Activated T-helper 1 cell treated with anti-CD3 and anti-CD28 coated beads, Interleukin-12 subunit alpha, Interleukin-12 subunit beta, Interleukin-2, Interleukin-4 antibody, amounts not matched to agents 30 ng/mL and 10 ng/mL and 1 ng/mL, durations not matched to agents 14 hours and 24 hours and 36 hours (primary cell): ENCODE results near the gene SMKR1. TPM values are rescaled to one million over a fixed set of nuclear protein-coding genes. Genes with fewer than 3 reads are reported as not detected.
A peak's percentile ranks its signal among the peaks of the same experiment; 100 is the strongest.

Source experiments
- DNase-seq: peaks from one replicate; pipeline ENCODE4 v3.0.0; 2021; ENCODE audit warnings: low spot score
- H3K27ac Mint-ChIP-seq: one replicate; pipeline ENCODE4 v1.8.0; 2021; ENCODE audit warnings: mild to moderate bottlenecking, mixed read lengths
- H3K27me3 Mint-ChIP-seq: one replicate; pipeline ENCODE4 v1.8.0; 2022; ENCODE audit warnings: mild to moderate bottlenecking, moderate library complexity, mixed read lengths; ENCODE audit not compliant: insufficient read depth
- H3K36me3 Mint-ChIP-seq: one replicate; pipeline ENCODE4 v1.8.0; 2021; ENCODE audit warnings: low read depth, mixed read lengths
- H3K4me1 Mint-ChIP-seq: one replicate; pipeline ENCODE4 v1.8.0; 2021; ENCODE audit warnings: low read depth, mixed read lengths
- H3K4me3 Mint-ChIP-seq: one replicate; pipeline ENCODE4 v1.8.0; 2021; ENCODE audit warnings: mild to moderate bottlenecking, moderate library complexity, mixed read lengths
- H3K9me3 Mint-ChIP-seq: one replicate; pipeline ENCODE4 v1.8.0; 2021; ENCODE audit warnings: mixed read lengths
- intact Hi-C: fragments of 100-400 bp; cut with micrococcal nuclease; formaldehyde crosslinking; loops from one replicate; pipeline ENCODE4 v1.15.1; 2024
- total RNA-seq: library from RNA; stranded (reverse); gene quantifications from 2 replicates; pipeline ENCODE4 v1.2.3, GENCODE V29; 2022

SMKR1 gene
- 4.8 and 5.7 TPM in 2 replicates for total RNA-seq

DNA sequence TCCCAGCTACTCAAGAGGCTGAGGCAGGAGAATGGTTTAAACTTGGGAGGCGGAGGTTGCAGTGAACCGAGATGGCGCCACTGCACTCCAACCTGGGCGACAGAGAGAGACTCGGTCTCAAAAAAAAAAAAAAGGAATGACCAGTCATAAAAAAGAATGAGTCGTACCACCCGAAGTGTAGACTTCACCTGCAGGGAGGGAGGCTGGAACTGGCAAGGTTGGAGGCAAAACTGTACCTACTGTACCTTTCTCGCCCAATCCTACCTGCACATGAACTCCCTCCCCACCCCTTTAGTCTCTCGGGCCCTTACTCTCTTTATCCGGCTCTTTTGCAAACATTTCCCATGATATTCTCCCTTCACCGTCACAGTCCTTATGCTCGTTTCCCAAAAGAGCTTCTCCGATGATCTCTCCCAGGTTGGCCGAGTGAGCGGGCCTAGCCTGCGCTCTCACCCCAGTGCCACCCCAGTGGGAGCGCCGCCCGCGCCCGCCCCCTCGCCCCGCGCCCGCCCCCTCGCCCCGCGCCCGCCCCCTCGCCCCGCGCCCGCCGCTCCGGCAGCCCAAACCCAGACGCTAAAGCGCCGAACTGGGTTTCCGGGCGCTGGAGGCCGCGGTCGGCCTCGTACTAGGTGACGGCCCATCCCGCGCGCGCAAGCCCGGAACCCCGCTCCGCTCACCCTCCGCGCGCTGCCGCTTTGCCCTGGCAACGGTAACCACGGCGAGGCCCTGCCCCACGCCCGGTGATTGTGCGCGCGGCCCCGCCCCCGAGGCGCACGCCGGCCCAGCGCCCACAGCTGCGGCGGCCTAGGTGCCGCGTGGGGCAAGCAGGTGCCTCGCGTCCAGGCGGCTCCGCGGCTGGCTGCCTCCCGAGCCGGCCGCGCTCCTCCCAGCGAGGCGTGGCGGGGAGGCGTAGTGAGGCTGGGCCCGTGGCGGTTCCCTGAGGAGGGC lies at the start of gene SMKR1:
TSS of gene SMKR1 (plus strand) at position 772 of the 948 bp plus-strand sequence. CDS start 294 bp downstream, outside the sequence.
- H3K9me3 Mint-ChIP-seq = no peaks in the 10 kb centered on the region
- H3K27me3 Mint-ChIP-seq = peaks cover 16% of the 10 kb centered on the region
- DNase-seq = peak; percentile 90
- H3K27ac Mint-ChIP-seq = peak within 1 kb of the TSS; percentile 86
- no peaks in the 10 kb centered on the region for H3K36me3 Mint-ChIP-seq
- peaks cover 19% of the 10 kb centered on the region for H3K4me1 Mint-ChIP-seq
- H3K4me3 Mint-ChIP-seq = peak within 1 kb of the TSS; percentile 82
- intact Hi-C loops = loop anchor here (1.0 to 5.0 kb wide), 8 partner anchors 8 to 1165 kb away; partner anchors contain the start of genes COPG2, NRF1 and STRIP2

DNA sequence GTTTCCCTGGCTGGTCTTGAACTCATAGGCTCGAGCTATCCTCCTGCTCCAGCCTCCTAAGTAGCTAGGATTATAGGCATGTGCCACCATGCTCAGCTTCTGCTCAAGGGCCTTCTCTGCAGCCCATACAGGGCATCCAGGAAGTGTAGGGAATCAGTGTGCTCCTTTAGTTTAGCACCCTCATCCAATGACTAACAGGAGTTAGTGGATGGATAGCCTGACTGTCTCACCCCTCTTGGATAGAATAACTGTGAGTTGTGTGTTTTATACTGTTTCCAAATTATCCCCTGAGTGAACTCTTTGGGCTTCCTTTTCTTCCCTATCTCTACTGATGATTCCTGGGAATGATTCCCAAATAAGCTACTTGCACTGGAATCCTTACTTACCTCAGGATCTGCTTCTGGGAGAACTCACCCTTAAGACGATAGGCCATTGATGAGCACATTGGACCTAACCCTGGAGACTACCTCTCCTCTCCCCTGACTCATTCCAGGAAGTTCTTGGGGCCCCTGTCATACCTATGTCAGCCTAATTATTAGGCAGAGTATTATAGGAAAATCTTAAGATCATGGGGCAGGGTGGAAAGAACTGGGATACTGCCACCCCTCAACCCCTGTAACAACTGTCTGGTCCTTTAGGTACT lies 49.6 kb upstream of the SMKR1 start:
- Mint-ChIP-seq H3K9me3 (peaks cover 4% of the 10 kb centered on the region), H3K4me1 (peaks cover 10% of the 10 kb centered on the region), H3K27me3 (no peaks in the 10 kb centered on the region), H3K36me3 (peaks cover 61% of the 10 kb centered on the region), H3K27ac (no peak overlapping the region), H3K4me3 (no peak overlapping the region)
- intact Hi-C loops = no loop called here
- no peak for DNase-seq

DNA sequence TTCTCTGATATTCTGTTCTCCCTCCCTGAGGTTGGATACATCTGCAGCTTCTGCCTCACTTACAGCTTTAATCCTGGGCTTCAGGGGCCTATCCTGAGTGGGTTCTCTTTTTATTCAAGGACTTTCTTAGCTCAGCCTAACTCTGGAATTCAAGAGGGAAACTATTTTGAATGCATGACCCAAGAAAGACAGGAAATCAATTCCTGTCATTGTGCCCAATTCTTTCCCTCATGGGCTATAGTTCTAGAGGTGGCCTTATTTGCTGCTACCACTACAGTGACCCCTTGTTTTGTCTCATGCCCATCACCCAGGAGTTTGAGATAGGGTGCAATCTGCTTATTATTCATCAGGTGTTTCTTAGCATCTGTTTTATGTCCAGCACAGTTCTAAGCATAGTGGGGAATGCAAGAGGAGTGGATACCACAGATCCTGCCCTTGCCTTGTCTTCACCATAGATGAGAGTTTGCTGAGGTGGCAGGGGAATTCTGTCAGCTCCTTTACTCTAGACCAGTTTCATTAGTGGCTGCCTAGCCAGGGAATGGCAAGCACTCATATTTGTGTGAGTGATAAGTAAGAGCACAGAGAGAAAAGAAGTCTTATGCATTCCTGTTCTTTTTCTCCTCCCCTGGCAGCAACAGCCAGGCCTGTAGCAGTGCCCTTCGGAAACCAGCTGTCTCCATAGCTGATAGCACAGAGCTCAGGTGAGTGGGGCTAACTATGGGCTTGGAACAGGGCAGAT lies 48.7 kb upstream of the SMKR1 start:
- Mint-ChIP-seq H3K9me3 (peaks cover 4% of the 10 kb centered on the region), H3K36me3 (peaks cover 55% of the 10 kb centered on the region), H3K4me1 (peaks cover 10% of the 10 kb centered on the region), H3K27me3 (no peaks in the 10 kb centered on the region), H3K27ac (peak overlapping the region; percentile 13), H3K4me3 (no peak overlapping the region)
- intact Hi-C loops = no loop called here
- no peak for DNase-seq

DNA sequence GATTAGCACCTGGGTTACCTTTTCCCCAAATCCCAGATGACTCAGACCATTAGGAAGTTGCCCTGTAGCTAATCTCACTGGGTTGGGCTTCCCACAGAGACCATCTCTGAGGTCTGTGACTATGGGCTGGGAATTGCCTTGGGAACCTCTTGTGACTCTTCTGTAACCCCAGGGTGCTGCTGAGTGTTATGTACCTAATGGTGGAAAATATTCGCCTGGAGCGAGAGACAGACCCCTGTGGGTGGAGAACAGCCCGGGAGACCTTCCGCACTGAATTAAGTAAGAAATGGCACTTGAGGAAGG lies 48.1 kb upstream of the SMKR1 start:
- intact Hi-C loops = no loop called here
- H3K27ac Mint-ChIP-seq = no peak overlapping the region
- DNase-seq = no peak
- peaks cover 54% of the 10 kb centered on the region for H3K36me3 Mint-ChIP-seq
- H3K4me1 Mint-ChIP-seq = peaks cover 10% of the 10 kb centered on the region
- no peak overlapping the region for H3K4me3 Mint-ChIP-seq
- peaks cover under 1% of the 10 kb centered on the region for H3K9me3 Mint-ChIP-seq
- H3K27me3 Mint-ChIP-seq = no peaks in the 10 kb centered on the region

DNA sequence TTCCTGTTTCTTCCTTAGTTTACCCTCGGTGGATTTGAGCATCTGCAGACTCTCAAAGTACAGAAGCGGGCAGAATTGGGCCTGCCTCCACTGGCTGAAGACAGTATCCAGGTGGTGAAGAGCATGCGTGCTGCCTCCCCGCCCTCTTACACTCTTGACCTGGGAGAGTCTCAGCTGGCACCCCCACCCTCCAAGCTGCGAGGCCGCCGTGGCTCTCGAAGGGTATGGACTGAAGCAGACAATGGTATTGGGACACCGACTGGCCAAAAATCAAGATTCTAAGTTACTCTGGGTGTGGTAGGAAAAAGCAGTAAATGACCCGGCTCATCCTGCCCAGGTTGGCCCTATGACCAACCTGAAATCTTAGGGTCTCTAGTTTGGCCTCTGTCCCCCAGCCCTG lies 45.9 kb upstream of the SMKR1 start:
- no peaks in the 10 kb centered on the region for H3K9me3 Mint-ChIP-seq
- H3K4me3 Mint-ChIP-seq = no peak overlapping the region
- H3K4me1 Mint-ChIP-seq = no peaks in the 10 kb centered on the region
- peaks cover 39% of the 10 kb centered on the region for H3K36me3 Mint-ChIP-seq
- intact Hi-C loops = no loop called here
- no peak for DNase-seq
- H3K27ac Mint-ChIP-seq = no peak overlapping the region
- no peaks in the 10 kb centered on the region for H3K27me3 Mint-ChIP-seq

DNA sequence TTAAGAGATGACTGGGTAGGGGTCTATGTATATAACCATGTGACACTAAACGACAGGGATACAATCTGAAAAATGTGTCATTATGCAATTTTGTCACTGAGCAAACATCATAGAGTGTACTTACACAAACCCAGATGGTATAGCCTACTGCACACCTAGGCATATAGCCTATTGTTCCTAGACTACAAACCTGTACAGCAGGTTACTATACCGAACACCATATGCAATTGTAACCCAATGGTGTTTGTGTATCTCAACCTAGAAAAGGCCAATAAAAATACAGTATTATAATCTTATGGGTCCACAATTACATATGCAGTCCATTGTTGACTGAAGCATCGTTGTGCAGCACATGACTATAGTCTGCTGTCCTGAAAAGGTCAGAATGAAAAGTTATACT lies 45.2 kb upstream of the SMKR1 start:
- no peak overlapping the region for H3K27ac Mint-ChIP-seq
- H3K4me3 Mint-ChIP-seq = no peak overlapping the region
- DNase-seq = no peak
- H3K36me3 Mint-ChIP-seq = peaks cover 32% of the 10 kb centered on the region
- intact Hi-C loops = no loop called here
- no peaks in the 10 kb centered on the region for H3K9me3 Mint-ChIP-seq
- H3K27me3 Mint-ChIP-seq = no peaks in the 10 kb centered on the region
- H3K4me1 Mint-ChIP-seq = no peaks in the 10 kb centered on the region

DNA sequence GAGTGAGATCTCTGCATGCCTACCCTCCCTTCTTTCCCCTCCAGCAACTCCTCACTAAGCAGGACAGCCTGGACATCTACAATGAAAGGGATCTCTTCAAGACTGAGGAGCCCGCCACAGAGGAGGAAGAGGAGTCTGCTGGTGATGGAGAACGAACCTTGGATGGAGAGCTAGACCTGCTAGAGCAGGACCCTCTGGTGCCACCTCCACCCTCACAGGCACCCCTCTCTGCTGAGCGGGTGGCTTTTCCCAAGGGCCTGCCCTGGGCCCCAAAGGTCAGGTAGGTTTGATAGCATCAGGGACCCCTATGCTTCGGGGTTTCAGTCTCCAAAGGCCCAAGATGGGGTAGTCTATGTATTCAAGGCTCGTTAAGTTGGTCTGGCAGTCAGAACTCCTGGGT lies 44.2 kb upstream of the SMKR1 start:
- Mint-ChIP-seq H3K4me3 (no peak overlapping the region), H3K36me3 (peaks cover 28% of the 10 kb centered on the region), H3K4me1 (no peaks in the 10 kb centered on the region), H3K27me3 (no peaks in the 10 kb centered on the region), H3K27ac (no peak overlapping the region), H3K9me3 (no peaks in the 10 kb centered on the region)
- no peak for DNase-seq
- intact Hi-C loops = no loop called here

DNA sequence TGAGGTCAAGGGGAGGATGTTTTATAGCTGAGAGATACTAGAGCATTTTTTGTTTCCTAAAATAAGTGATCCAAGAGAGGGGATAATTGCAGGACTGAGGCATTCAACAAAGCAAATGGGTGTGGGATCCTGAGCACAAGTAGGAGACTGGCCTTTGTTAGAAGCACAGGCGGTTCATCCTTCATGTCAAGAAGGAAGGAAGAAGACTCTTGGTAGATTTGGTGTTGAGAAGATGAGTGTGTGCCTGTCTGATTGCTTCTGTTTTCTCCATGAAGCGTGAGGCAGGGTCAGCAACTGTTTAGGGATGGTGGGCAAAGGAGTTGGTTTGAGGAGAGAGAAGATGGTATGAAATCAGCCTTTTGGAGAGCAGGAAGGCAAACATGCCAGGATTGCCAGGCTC lies 40.5 kb upstream of the SMKR1 start:
- no peaks in the 10 kb centered on the region for H3K27me3 Mint-ChIP-seq

DNA sequence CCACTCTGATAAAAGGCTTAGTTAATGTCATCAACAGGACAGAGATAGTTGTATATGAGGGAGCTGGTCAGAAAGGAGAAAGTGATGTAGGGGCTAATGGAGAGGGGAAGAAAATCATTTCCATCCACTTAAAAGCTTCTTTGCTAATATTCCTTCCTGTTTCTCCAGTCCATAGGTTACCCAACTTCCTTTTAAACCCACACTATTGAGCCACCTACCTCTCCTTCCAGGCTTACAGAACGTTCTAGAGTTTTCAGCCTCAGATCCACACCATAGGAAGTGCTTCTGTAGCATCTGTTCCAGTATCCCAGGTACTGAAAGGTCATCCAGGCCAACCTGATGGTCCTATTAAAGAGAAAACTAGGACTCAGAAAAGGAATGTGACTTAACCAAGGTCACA lies 39.9 kb upstream of the SMKR1 start:
- intact Hi-C loops = no loop called here
- no peaks in the 10 kb centered on the region for H3K9me3 Mint-ChIP-seq
- H3K4me1 Mint-ChIP-seq = no peaks in the 10 kb centered on the region
- H3K27ac Mint-ChIP-seq = no peak overlapping the region
- H3K4me3 Mint-ChIP-seq = no peak overlapping the region
- no peaks in the 10 kb centered on the region for H3K27me3 Mint-ChIP-seq
- peaks cover 44% of the 10 kb centered on the region for H3K36me3 Mint-ChIP-seq
- no peak for DNase-seq

More for the DNA sequence above, 40.5 kb upstream of the SMKR1 start:
- DNase-seq = no peak
- H3K4me3 Mint-ChIP-seq = no peak overlapping the region
- intact Hi-C loops = no loop called here
- H3K9me3 Mint-ChIP-seq = no peaks in the 10 kb centered on the region
- no peak overlapping the region for H3K27ac Mint-ChIP-seq
- peaks cover 38% of the 10 kb centered on the region for H3K36me3 Mint-ChIP-seq
- no peaks in the 10 kb centered on the region for H3K4me1 Mint-ChIP-seq

DNA sequence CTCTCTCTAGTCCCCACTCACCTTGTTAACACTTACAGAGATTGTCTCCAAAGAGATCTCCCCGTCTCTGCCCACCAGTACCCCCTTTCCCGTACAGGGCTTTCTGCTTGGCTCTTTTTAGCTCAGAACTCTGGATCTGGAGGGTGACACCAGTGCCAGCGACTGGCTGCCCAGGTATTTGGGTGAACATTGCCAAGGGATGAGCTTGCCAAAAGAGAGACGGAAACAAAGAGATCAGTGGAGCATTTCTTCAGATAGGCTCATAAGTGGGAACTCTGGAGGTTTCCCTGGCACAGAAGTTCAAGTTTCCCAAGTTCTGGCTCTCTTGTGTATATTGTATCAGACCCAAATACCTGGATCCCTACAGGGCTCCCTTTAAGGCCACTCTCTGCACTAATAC lies 38.1 kb upstream of the SMKR1 start:
- H3K27me3 Mint-ChIP-seq = no peaks in the 10 kb centered on the region
- H3K4me1 Mint-ChIP-seq = peaks cover 5% of the 10 kb centered on the region
- no peak for DNase-seq
- intact Hi-C loops = no loop called here
- H3K36me3 Mint-ChIP-seq = peaks cover 37% of the 10 kb centered on the region
- no peaks in the 10 kb centered on the region for H3K9me3 Mint-ChIP-seq
- no peak overlapping the region for H3K27ac Mint-ChIP-seq
- H3K4me3 Mint-ChIP-seq = no peak overlapping the region

DNA sequence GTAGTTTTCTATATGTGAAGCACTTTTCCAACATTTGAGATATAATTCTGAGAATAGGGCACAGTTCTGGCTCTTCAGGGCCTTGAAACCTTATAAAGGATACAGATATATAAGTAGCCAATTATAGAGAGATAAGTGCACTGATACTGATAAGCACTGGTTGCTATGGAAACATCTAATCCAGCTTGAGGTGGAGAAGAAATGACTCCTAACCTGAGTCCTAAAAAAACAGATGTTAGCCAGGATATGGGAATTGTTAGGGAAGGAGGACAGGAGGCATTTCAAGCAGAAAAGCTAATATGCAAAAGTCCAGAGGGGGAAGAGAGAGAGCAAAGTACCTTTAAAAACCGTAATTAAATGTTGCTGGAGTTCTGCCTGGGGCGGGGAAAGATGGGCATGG lies 37.3 kb upstream of the SMKR1 start:
- Mint-ChIP-seq H3K27ac (no peak overlapping the region), H3K4me1 (peaks cover 13% of the 10 kb centered on the region), H3K27me3 (no peaks in the 10 kb centered on the region), H3K4me3 (no peak overlapping the region), H3K36me3 (peaks cover 36% of the 10 kb centered on the region), H3K9me3 (no peaks in the 10 kb centered on the region)
- no peak for DNase-seq
- intact Hi-C loops = no loop called here

DNA sequence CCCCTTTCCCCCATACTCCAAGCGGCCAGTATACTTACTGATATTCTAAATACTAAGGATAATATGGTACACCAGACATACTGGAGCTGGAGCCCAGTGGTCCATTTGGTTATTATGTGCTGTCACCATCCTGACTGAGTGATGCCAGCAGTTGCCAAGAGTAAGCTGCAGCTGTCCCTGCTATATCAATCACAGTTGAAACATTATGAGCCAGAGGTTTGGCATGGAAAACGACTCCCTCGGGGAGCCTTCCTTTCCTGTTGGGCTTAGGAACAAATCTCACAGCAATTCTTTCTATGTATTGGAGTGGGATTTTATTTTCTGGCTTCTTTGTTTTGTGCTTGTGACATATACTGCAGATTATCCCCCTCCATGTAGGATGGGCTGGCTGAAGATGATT lies 35.5 kb upstream of the SMKR1 start:
- intact Hi-C loops = no loop called here

DNA sequence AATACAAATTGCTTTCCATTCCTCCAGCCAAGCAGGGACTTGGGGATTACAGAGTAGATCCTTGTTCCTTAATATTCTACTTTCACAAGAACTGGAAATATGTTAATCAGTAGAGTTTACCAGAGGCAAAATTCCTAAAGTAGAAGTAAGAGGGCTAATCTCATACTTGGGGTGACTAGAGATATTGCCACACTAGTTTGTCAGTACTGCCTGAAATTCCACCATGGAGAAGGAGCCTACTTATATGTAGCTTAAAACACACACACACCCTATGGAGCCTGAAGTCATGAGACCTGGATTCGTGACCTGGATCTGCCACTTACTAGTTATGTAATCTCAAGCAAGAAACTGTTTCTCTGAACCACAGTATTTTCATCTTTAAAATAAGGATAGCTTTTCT lies 34.2 kb upstream of the SMKR1 start:
- no peaks in the 10 kb centered on the region for H3K27me3 Mint-ChIP-seq
- H3K36me3 Mint-ChIP-seq = peaks cover 48% of the 10 kb centered on the region
- peaks cover 31% of the 10 kb centered on the region for H3K4me1 Mint-ChIP-seq
- DNase-seq = no peak
- intact Hi-C loops = no loop called here
- no peak overlapping the region for H3K27ac Mint-ChIP-seq
- no peak overlapping the region for H3K4me3 Mint-ChIP-seq
- no peaks in the 10 kb centered on the region for H3K9me3 Mint-ChIP-seq

More for the DNA sequence above, 35.5 kb upstream of the SMKR1 start:
- Mint-ChIP-seq H3K9me3 (no peaks in the 10 kb centered on the region), H3K27me3 (no peaks in the 10 kb centered on the region), H3K4me1 (peaks cover 30% of the 10 kb centered on the region), H3K27ac (no peak overlapping the region), H3K36me3 (peaks cover 48% of the 10 kb centered on the region), H3K4me3 (no peak overlapping the region)
- DNase-seq = no peak
